HG02571 (cell line): ENCODE measurements around the gene GNAI2.
"Not testable (repeated sequence)": the region's sequence is repeated elsewhere in the genome, so short reads cannot be mapped to it uniquely, and the experiment has no call there.

Experiments
- ATAC-seq: cut with Tn5 transposase; IDR thresholded peaks from one replicate; pipeline ENCODE4 v1.9.1; 2021; ENCODE audit warnings: mild to moderate bottlenecking, moderate library complexity; ENCODE audit not compliant: unreplicated experiment

Gene GNAI2

DNA sequence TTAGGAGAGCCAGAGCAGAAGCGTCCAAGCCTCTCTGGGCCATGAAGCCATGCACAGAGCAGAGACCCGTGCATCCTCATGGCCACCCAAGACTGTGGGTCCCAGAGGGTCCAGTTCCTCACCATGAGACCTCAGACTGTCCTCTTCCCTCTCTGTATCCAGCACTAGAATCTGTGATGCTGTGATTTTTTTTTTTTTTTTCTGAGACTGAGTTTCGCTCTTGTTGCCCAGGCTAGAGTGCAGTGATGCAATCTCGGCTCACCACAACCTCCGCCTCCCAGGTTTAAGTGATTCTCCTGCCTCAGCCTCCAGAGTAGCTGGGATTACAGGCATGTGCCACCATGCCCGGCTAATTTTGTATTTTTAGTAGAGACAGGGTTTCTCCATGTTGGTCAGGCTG, 8.8 kb downstream of the GNAI2 start:
- ATAC-seq = not testable (repeated sequence)

DNA sequence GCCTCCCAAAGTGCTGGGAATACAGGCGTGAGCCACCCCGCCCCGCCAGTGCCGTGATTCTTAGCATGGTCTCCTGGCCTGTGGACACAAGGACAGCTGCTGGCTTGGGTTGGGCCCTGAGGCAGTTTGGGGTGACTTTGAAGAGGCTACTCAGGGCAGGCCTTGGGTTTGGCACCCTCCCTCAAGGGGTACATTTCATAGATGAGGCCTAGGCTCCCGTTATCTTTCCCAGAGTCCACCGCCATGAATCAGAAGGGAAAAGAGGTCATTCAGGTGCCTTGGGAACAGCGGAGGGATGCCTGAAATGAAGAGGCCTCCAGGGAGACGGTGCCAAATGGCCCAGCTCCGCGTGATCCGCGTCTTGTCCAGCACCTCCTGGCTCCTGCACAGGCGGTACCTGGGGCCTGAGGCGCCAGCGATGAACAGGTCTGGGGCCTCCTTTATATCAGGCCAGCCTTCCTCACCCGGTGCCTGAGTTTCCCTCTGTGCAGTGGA, 9.3 kb downstream of the GNAI2 start:
- ATAC-seq = no peak

- ATAC-seq = peak; percentile 63
Measured at GRCh38 chr3:50245831-50246516, 10.0 kb downstream of the GNAI2 start.

- ATAC-seq = peak; percentile 47
Measured at GRCh38 chr3:50246517-50246954, 10.5 kb downstream of the GNAI2 start.

DNA sequence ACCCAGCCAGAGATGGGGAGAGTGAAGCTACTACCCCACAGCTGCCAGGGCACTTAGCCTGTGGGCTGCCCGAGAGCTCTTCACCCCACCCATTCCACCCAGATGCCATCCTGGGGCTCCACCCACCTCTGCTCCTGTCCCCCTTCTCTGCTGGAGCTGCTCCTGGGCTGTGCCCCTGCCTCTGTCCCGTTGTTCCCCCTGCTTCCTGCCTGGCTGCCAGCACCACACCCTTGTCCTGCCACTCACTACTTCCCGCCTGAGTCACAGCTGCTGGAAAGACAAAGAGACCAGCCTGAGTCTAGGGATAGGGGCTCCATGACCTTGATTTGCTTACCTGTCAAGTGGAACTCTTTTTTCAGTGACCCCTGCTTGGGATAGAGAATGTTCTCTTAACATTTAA, 12.4 kb downstream of the GNAI2 start:
- ATAC-seq = no peak

GRCh38 chr3:50249457-50249856, 13.5 kb downstream of the GNAI2 start:
- ATAC-seq = no peak

GRCh38 chr3:50250514-50250913, 14.5 kb downstream of the GNAI2 start:
- no peak for ATAC-seq

DNA sequence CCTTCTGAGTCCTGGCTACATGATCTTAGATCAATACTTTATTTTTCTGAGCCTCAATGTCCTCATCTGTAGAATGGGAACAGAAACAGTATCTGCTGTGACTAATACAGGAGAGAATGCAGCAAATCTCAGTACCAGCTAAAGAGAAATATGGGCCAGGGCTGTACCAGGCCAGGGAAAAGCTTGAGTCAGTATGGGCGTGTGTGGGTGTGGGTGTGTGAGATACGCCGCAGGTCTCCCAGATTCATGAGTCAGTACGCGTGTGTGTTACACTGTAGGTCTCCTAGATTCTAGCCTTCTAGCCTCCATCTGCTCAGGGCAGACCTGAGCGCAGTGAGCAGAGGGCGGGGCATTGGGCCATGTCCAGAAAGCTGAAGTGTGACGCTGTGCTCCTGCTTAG, 15.2 kb downstream of the GNAI2 start:
- ATAC-seq = no peak

- no peak for ATAC-seq
Measured at GRCh38 chr3:50254577-50255250, 18.7 kb downstream of the GNAI2 start.

GRCh38 chr3:50255251-50255615, 19.2 kb downstream of the GNAI2 start:
- no peak for ATAC-seq

- no peak for ATAC-seq
Measured at GRCh38 chr3:50256978-50257890, 21.2 kb downstream of the GNAI2 start.

GRCh38 chr3:50258029-50258680, 22.2 kb downstream of the GNAI2 start:
- ATAC-seq = no peak

DNA sequence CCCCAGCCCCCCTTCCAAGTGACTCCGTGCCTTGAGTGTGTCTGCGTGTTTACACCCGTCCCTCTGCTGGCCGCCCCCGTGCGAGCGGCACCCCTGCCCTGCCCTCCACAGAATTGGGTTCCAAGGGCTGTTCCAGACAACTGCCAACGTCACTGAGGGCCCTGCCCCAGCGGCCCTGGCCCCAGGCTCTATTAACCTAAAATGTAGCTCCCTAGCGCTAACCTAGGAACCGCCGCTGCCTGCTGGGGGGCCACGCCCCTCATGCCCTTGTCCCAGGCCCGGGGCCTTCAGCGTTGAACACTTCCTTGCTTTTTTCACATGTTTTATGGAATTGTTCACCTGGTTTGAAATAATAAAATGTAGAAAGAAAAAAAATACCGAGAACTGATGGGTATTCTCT, 23.0 kb downstream of the GNAI2 start:
- ATAC-seq = no peak

DNA sequence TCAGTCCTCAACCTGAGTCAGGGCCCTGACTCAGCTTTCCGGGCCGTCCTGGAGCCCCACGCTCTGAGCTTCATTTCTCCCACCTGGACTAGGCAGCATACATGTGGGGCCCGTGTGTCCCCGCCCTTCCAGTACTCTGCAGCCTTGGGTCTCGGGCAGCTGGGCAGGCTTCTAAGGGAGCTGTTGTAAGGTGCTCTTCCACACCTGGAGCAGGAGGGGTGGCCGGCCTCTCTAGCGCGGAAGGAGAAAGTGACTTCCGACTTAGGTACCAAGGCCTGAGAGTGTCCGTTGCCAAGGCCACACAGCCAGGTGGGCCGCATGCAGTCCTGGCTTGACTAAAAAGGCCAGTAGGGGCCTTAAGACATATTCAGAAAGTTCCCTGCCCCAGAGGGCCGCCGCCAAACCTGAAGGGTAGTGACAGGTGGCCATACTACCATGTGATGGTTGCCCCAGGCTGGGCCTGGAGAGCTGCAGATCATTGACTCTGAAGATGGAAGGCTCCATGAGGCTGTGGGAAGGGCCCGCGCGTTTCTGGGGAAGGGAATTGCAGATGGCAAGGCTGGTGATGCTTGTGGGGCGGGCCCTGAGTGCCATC, 23.5 kb downstream of the GNAI2 start:
- no peak for ATAC-seq

DNA sequence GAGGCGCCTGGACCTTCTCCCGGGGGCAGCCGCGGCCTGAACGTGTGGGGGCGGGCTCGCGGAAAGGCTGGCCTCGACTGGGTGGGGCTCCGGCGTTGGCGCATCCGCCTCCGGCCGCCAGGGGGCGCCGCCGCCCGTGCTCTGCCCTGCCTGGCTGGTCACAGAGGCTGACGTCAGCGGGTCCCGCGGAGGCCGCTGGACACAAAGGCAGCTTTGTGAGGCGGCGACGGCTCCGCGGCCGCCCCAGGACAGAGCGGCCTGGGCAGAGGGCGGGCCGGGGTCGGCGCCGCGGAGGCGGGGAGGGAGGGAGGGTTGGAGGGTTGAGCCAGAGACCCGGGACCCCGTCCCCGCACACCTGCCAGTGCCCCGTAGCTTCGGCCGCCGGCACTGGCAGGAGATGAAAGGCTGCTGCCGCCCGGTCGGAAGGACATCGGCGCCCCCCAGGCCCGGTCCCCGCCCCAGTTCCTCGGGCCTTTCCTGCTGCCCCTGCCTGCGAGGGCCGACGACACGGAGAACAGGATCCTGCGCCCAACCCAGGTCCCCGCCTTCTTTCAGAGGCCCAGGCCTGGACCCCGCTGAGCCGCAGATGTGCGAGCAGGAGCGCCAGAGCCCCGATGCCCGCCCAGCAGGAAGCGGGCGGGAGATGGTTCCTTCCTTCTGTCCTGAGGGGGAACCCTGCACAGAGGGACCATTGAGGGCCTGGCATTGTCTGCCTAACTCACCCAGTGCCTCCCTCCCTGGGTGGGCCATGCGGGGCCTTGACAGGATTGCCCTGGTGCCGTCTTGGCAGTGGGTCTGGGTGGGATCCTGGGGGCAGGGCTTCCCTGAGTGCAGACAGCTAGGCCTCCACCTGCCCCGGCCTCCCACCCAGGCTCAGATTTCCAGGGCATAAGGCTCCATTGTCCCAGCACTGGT, 24.3 kb downstream of the GNAI2 start:
- ATAC-seq = peak; percentile 86

DNA sequence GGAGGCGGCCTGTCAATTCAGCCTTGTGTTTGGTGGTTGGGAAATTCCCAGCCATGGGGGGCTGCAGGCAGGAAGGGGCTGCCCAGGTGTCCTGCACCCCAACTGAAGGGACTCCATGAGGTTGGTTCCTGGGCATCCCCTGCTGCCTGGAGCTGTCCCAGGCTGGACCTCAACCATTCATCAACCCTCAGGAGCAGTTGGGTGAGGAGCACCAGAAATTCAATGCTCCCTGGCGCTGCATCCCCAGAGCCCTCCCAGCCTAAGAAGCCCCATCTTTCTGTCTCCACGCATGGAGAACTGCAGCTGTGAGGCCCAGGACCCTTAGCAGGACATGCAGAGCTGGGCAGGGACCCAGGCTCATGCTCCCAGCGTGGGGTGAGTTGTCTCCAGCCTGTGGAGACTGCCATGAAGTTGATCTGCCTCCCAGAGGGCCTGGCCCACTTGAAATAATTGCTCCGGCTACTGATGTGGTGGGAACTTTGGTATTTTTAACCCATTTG, 25.0 kb downstream of the GNAI2 start:
- ATAC-seq = no peak

DNA sequence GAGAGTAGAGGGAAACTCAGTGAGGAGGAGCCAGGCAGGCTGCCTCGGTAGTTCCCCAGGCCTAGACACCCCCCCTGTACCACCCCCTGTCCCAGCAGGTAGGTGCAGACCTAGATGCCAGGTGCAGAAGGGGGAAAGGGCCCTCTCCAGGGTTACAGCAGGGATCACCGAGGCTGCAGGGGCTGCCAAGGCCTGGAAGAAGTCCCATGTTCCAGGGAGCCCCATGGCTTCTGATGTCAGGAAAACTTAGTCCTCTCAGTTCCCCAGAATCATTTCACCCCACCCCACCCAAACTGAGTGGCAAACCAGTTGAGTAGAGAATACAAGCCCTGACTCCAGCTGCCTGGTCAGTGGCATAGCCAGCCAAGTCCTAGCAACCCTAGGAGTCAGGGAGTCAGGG, 25.5 kb downstream of the GNAI2 start:
- no peak for ATAC-seq

GRCh38 chr3:50262200-50262599, 26.2 kb downstream of the GNAI2 start:
- not testable (repeated sequence) for ATAC-seq

- no peak for ATAC-seq
Measured at GRCh38 chr3:50262778-50263177, 26.8 kb downstream of the GNAI2 start.
